Left renal cortex interstitium (tissue), 4 donors: Measurements from ENCODE around the gene KLHDC3. TPM values are rescaled to one million over a fixed set of nuclear protein-coding genes. Genes with fewer than 3 reads are reported as not detected.
"Not testable (repeated sequence)": the region's sequence is repeated elsewhere in the genome, so short reads cannot be mapped to it uniquely, and the experiment has no call there.

Experiments
- DNase-seq, 4 donors: peaks; one replicate each; pipeline ENCODE4 v3.0.0-alpha.2; 2013; ENCODE audit warnings: low read depth in 4 of 4, low spot score in 2 of 4, missing footprints in 1 of 4
- polyA plus RNA-seq, 4 donors: library from polyadenylated mRNA; unstranded; fragments of 120-200 nt; gene quantifications; one replicate each; pipeline ENCODE4 v1.2.1, GENCODE V29; 2013; ENCODE audit not compliant: insufficient read length in 4 of 4

Gene KLHDC3
- polyA plus RNA-seq, 4 donors: 89.8 to 109 (median 102) TPM

DNA sequence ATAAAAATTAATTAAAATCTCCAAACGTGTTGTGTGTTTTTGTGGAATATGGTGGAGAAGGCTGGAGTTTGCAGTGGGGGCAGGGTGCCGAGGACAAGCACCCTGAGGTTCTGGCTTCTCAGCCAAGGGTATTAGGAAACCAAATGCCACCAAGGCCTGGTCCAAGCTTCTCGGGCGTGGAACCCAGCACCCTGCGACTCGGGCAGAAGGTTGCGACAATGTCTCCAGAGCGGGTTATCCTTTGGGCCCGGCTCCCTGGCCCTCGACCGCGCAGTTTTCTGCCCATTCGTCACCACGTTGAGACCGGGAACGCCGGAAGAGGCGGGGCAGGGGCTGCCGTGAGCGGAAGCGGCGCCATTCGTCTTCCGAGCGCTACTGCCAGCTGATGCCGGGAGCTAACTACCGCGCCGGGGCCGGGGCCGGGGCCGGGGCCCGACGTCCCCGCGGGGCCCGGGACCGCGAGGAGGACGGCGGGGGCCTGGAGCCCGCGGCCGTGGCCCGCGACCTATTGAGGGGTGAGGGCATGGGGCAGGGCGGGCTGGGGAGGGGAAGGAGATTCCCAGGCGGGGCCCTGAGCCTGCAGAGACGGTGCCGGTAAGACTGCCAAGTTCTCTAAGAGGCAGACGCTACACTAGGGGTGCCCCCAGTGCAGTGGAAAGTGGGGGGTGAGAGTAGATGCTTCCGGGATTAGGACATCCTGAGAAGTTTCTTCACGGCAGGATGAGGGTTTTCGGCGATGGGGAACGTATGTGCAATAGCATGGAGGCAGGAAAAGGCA, 7.4 kb downstream of the KLHDC3 start, which contains the start of gene RRP36:
Gene RRP36 (plus strand): TSS at position 354 of the 778 bp plus-strand sequence. CDS start 32 bp downstream, at position 386.
- DNase-seq: peak in 2 of 4 donors; percentile 51 to 63

DNA sequence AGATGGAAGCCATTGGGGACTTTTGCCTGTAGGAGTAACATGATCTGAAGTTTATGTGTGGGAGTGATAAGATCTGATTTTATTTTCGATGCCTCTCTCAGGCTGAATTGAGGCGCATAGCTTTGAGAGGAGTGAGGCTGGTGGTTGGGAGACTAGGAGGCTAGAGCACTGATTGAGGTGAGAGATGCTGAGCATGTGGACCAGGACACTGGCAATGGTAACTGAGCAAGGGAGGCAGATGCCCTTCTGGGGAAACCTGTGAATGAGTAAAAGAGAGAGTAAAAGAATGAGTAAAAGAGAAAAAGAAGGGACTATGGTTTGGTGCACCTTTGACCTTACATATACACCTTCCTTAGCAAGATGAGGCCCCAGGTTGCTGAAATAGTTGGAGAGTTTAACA, 10.4 kb downstream of the KLHDC3 start:
- DNase-seq: no peak

GRCh38 chr6:43026365-43026764, 12.3 kb downstream of the KLHDC3 start:
- DNase-seq: no peak

DNA sequence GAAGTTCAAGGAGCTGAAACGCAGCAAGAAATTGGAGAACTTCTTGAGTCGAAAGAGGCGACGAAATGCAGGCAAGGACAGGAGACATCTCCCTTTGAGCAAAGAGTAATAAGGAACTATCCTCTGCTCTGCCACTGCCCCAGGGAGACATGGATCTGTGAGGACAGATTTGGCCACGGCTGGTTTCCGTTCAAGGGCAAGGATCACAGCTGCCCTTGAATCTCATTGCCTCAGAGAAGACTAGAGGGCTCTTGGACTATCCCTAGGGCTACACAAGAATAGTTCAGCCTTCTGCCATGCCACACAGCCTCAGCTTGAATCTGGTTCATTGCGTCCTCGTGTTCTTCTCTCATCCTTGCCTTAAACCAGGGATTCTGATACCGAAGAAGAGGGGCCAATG, 15.1 kb downstream of the KLHDC3 start:
- DNase-seq: no peak

GRCh38 chr6:43032326-43032725, 18.3 kb downstream of the KLHDC3 start:
- DNase-seq: no peak

DNA sequence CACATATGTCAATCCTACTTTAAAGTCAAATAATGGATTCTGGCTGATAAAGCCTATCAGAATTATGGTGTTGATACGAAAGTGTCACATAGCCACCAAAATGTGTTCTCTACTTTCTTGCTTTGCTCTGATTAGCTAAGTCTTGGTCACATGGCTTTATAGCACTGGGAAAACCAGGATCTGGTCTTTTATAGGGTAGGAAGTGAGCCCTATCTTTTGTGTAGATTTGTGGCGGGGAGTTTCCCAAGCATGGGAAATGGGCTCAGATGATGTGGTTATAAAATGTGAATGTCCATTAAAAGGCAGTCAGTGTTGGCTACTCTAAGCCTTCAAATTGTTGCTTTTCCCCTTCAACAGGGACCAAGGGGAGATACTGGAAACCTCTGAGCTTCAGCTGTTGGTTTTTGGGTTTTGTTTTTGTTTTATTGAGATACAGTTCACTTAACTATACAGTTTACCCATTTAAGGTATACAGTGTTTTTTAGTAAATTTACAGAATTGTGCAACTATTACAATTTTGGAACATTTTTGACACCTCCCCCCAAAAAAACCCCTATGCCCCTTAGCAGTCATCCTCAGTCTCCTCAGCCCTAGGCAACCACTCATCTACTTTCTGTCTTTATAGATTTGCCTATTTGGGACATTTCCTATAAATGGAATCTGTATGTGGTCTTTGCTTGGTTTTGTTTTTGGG, 19.6 kb downstream of the KLHDC3 start:
- DNase-seq: no peak

- no peak for DNase-seq
These were observed 20.1 kb downstream of the KLHDC3 start for GRCh38 chr6:43034190-43034525.

DNA sequence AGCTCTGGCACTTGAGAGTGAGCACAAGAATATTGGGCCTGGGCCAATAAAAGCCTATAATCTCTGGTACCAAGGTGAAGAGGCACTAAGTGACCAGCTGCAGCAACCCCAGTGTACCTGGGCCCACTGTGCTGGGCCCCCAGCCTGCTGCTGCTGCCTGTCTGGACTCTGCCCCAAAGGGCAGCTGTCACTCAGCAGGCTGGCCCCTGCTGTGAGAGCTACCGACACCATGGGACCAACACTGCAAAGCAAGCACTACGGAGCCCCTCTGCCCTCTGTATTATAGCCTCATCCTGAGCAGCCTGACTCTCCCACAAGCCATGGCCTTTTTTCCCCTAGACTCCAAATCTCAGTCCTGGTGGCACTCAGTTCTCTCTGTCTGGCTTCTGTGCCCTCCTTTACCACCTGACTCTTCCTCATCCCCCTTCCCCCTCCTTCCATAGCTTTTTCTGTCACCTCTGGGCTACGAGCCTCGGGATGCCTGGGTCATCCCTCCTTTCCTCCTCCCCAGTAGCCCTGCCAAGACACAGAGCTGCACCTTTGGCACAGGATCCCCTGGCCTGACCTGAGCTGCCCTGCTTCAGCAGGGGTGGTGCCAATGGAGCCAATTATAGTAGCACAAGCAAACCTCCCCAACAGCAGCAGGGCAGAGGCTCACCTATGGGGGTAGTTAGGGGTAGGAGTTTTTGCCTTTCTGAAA, 21.6 kb downstream of the KLHDC3 start:
- no peak for DNase-seq

- no peak for DNase-seq
These were observed 22.7 kb downstream of the KLHDC3 start for GRCh38 chr6:43036712-43037111.

- DNase-seq: no peak
These were observed 23.1 kb downstream of the KLHDC3 start for GRCh38 chr6:43037197-43037596.

DNA sequence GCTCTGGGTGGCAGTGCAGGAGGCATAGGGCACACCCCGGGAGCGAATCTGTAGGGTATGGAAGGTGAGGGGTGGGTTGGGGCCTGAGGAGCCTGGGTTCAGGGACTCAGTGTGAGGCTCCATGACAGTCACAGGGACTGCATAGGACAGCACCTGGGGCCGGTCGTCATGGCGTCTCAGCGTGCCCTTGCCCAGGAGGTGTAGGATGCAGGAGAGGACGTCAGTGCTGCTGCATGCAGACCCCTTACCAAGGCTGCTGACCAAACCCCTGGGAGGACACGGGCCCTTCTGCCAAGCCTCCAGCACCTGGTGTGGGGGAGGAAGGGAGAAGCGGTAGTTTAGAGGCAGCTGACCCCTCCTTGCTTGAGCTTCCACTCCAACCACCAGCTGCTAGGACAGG, 23.7 kb downstream of the KLHDC3 start:
- no peak for DNase-seq

GRCh38 chr6:43038727-43039126, 24.7 kb downstream of the KLHDC3 start:
- no peak for DNase-seq

- DNase-seq: no peak
These were observed 26.7 kb downstream of the KLHDC3 start for GRCh38 chr6:43040542-43041257.

DNA sequence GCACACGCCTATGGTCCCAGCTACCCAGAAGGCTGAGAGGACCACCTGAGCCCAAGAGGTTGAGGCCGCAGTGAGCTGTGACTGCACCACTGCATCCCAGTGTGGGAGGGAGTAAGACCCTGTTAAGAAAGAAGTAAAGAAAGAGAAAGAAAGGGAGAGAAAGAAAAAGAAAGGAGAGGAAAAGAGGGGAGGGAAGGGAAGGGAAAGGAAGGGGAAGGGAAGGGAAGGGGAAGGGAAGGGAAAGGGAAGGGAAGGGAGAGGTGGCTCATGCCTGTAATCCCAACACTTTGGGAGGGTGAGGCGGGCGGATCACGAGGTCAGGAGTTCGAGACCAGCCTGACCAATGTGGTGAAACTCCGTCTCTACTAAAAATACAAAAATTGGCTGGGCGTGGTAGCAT, 27.4 kb downstream of the KLHDC3 start:
- not testable (repeated sequence) for DNase-seq

GRCh38 chr6:43043310-43043709, 29.3 kb downstream of the KLHDC3 start:
- DNase-seq: no peak

GRCh38 chr6:43045371-43045930, 31.4 kb downstream of the KLHDC3 start:
- DNase-seq: no peak

- DNase-seq: no peak
These were observed 33.9 kb downstream of the KLHDC3 start for GRCh38 chr6:43047998-43048397.

DNA sequence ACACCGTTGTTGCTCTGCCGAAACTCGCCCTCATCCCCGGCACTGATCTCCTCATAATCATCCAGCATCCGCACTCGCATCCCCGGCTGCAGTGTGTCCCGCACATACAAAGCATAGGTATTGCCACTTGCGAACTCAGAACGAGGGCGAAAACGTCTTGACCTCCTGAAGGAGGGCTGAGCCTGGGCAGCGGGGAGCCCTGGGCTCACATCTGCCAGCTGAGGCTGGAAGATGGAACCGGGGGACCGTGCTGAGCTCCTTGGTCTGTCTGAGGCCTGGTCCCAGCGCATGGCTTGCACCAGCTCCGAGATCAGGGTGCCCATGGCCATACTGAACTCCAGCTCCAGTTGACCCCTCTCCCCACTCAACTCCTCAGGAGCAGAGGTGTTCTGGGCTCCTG, 36.9 kb downstream of the KLHDC3 start:
- no peak for DNase-seq

GRCh38 chr6:43052225-43052841, 38.3 kb downstream of the KLHDC3 start:
- DNase-seq: no peak
